GM12892 (cell line): Measurements from ENCODE around the gene TPM2.

ENCODE experiments used
- DNase-seq: peaks from one replicate; pipeline ENCODE4 v3.0.0; 2011; ENCODE audit not compliant: insufficient read length
- FAIRE-seq: peaks from 2 replicates; lab custom pipeline; 2011; peaks lifted over from hg19 to GRCh38; lab: Jason Lieb, UNC
- POLR2A ChIP-seq: IDR thresholded peaks from 2 replicates; pipeline ENCODE4 v1.6.1; 2011; ENCODE audit warnings: low read depth, low read length, control low read depth
- POLR2AphosphoS5 ChIP-seq: IDR thresholded peaks from 2 replicates; pipeline ENCODE4 v1.6.1; 2011; ENCODE audit warnings: low read depth, low read length, control low read depth
- TAF1 ChIP-seq: IDR thresholded peaks from 2 replicates; pipeline ENCODE4 v1.6.1; 2011; ENCODE audit warnings: low read depth, mild to moderate bottlenecking, control low read depth, low read length, borderline replicate concordance

Gene TPM2

DNA sequence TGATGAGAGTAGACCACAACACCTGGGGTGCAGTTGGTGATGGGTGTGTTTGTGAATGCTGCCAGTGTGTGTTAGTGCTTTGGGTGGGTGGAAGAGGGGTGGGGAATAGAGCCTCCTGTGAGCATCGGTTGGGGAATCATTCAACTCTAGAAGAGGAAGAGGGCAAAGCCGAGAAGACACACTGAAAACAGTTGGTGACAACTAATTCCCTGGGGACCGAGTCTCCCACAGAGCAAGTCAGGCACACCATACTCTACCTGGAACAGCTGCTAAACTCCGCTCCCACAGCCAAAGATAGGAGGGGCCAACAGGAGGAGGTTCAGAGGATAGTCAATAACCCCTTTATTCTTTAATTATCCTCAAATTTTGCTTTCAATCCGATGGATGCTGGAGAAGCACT is 23.2 kb downstream of the TPM2 start:
- DNase-seq (no peak), FAIRE-seq (no peak)
- TF ChIP-seq TAF1 (no peak), POLR2AphosphoS5 (no peak), POLR2A (no peak)

DNA sequence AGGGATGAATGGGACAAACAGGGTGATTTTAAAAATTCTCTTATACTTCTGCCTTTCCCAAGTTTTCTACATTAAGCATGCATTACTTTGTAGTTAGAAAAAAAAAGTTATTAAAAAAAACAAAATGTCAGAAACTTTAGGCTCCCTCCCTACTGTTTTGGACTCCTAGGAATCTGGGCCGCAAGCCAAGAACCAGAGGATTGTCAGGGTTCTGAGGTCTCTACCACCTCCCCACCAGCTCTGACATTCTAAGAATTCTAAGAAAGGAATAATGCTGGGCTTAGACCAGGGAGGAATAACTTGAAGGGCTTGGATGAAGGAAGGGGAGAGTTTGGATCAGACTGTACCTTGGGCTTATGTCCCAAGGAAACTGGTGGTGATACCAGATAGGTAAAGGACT is 23.7 kb downstream of the TPM2 start:
- FAIRE-seq (peak; percentile 57), DNase-seq (no peak)
- no peak for TF ChIP-seq POLR2AphosphoS5
- no peak for TF ChIP-seq TAF1
- no peak for TF ChIP-seq POLR2A

DNA sequence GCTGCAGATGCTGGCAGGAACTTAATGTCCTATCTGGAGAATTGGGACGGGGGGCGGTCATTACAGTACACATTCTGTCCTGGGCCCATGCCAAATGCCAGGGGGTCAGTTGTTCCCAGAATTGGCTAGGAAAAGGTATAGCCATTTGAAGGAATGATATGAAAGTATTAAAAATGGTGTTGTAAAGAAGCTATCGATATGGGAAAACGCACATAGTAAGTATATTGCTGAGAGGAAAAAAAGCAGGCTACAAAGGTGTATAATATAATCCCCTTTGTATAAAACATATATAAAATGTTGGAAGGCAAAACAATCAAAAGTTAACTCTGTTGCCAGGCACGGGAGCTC is 24.3 kb downstream of the TPM2 start:
- TF ChIP-seq POLR2A (no peak), POLR2AphosphoS5 (no peak), TAF1 (no peak)
- no peak for DNase-seq
- FAIRE-seq, result no peak

DNA sequence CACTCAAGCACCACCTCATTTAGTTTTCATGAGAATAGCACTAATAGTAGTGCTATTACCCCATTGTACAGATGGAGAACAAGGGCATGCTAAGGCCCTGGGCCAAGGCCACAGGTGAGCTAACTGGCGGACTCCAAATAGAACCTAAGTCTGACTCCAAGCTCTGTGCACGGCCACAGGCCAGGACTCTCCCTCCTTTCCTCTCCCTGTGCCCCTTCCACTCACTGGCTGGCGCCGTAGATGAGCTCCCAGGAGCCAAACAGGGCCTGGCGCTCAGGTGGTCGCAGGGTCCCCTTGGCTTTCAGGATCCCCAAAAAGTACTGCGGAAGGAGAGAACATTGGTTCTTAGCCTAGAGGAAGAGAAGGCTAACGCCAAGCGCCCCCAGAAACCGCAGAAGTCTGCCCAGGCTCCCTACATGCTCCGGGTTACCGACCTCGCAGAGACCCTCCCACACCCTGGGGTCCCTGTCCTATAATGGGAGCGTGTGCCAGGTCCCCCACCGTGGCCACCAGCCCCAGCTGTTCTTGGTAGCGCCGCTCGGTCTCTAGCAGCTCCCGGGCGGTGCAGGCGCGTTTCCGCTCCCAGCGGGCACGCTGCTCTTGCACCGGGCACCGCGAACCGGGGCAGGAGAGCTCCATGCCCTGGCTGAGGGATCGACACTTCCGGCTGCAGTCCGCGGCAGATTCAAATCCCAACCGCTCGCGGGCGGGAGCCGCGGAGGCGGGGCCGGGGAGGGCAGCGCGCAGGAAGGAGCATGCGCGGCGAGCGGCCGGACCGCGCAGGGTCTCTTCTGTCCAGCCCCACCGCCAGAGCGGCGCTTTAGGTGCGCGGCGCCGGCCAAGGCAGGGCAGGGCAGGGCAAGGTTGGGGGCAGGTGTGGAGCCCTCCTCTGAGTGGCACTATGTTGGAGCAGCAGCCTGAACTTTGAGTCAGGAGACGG is 24.9 kb downstream of the TPM2 start, which contains the start of gene ARHGEF39:
Gene ARHGEF39, minus strand, starts transcription at position 665 of the 940 bp plus-strand sequence. Its CDS starts 26 bp downstream, at position 639.
- DNase-seq (peak; percentile 94), FAIRE-seq (peak; percentile 85)
- TF ChIP-seq POLR2A, result peak; percentile 69; the same call in 1 of the 2 replicates
- TF ChIP-seq TAF1, result peak; percentile 14; the same call in 1 of the 2 replicates
- peak; percentile 54; the same call in 1 of the 2 replicates for TF ChIP-seq POLR2AphosphoS5

DNA sequence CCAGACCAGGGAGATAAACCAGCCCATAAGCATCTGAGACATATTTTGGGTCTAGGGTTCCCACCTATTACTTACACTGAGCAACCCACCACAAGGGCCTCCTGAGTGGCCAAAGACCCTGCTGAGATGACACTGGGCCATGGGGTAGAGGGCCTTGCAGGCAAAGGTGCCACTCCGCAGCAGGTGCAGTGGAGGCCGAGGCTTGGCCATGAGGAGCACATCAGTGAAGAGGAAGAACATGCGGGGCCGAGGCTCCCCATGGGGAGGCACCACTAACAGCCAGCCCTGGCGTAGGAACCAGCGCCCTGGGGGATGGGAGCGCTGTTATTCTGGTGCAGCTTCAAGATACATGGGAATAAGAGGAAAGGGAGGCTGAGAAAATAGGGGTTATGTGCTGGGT is 27.3 kb downstream of the TPM2 start:
- FAIRE-seq (no peak), DNase-seq (no peak)
- TF ChIP-seq TAF1 (no peak), POLR2AphosphoS5 (no peak), POLR2A (no peak; the same call in 1 of the 2 replicates)

DNA sequence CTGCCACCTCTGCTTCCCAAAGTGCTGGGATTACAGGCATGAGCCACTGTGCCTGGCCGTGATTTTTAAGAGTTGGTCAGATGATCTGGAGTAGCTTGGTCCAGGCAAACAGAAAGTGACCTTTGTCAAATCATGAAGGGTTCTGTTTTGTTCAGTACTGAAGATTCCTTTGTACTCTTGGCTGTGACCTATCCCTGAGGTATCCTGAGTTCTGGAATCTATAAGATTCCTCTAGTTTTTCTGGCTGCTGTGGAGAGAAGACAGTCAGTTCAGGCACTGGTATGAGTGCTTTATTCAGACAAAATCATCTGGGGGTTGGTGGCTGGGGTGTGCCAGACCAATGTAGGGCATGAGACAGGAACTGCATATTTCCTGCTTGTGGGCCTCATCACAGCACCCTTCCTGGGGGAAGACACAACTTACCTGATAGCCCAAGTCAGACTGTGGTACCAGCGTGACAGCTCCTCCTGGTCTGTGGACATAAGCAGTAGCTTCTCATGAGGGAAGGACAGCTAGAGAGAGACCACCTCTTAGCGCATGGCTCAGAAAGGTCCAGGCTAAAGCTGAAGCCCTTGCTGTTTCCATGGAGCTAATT is 27.9 kb downstream of the TPM2 start:
- FAIRE-seq (no peak), DNase-seq (no peak)
- no peak for TF ChIP-seq POLR2A
- TF ChIP-seq POLR2AphosphoS5, result no peak
- no peak for TF ChIP-seq TAF1

DNA sequence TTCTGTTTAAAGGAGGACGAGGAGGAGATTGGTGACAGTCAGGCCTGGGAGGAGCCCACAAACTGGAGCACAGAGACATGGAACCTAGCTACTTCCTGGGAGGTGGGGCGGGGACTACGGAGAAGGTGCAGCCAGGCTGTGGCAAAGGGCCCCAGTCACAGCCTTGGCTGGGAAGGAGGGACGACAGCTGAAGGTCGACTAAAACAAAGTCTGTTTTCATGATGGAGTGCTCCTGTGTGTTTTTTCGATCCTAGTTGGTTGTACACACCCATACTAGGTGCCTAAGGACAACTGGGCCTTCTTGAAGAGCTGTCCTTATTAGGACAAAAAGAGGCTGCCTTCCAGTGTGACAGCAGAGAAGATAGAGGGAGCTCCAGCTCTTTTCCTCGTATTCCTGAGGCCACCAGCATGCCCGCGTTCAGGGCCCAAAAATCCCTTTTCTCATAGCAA is 28.7 kb downstream of the TPM2 start:
- TF ChIP-seq POLR2A (no peak), POLR2AphosphoS5 (no peak), TAF1 (no peak)
- no peak for DNase-seq
- FAIRE-seq, result no peak

DNA sequence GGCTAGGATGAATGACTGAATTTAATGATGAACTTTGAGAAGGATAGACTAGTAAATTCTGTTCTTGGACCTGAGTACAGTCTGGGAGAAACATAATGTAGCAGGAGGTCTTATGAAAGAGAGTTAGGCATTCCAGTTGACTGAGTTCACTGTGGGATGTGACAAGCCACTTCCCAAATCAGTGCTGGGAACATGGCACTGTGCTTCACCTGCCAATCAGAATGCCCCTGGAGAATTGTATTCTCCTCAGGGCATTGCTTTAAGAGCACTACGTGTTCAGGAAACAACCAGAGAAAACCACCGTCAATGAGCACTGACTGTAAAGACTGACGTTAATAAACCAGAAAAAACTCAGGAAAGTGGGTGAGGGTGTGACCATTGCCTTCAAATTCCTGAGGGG is 30.4 kb downstream of the TPM2 start:
- DNase-seq, result no peak
- TF ChIP-seq POLR2AphosphoS5 (no peak), TAF1 (no peak), POLR2A (no peak)
- no peak for FAIRE-seq

DNA sequence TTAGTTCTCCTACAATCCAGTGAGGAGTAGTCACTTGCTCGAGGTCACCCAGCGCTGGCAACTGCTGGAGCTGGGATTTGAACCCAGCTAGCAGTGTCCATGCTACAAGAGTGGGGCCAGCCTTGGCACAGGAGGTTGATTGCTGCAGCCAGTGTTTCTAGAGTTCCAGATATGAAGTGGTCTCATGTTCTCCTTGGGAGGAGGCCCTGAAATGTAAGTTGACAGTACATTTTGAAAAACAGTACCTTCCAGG is 30.8 kb downstream of the TPM2 start:
- DNase-seq (no peak), FAIRE-seq (no peak)
- TF ChIP-seq TAF1 (no peak), POLR2A (no peak), POLR2AphosphoS5 (no peak)

DNA sequence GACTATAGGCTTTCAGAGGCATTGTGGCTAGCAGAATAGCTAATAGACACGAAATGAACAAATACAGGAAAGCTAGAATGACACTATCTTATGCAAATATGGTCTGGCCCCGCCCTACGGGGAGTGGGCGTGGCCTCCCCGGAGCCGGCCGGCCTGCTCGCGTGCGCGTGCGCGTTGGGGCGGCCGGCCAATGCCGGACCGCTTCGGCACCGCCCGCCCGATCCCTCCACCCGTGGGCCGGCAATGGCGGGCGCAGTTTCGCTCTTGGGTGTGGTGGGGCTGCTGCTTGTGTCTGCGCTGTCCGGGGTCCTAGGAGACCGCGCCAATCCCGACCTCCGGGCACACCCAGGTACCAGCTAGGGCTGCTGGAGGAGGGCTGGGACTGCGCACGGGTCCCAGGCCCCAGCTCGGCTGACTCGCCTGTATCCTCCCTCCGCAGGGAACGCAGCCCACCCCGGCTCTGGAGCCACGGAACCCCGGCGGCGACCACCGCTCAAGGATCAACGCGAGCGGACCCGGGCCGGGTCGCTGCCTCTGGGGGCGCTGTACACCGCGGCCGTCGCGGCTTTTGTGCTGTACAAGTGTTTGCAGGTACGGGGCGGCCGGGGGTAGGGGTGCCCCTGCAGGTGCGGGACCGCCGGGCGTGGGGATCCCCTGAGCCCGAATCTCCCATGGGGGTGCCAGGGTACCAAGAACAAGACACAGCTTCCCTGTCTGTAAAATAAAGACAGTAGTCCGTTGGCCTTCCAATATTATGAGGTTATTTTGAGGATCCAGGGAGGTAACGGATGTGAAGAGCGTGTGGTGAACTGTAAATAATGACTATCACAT is 31.4 kb downstream of the TPM2 start, which contains the start of gene CCDC107:
Gene CCDC107, plus strand, starts transcription at position 156 of the 831 bp plus-strand sequence. Its CDS starts 88 bp downstream, at position 244.
- peak; percentile 58 for FAIRE-seq
- DNase-seq, result peak; percentile 87
- peak; percentile 58; the same call in 1 of the 2 replicates for TF ChIP-seq TAF1
- TF ChIP-seq POLR2A, result peak; percentile 77; the same call in 1 of the 2 replicates
- TF ChIP-seq POLR2AphosphoS5, result 0 out of 2 replicates have a peak, but pooled peaks have one; percentile 42

DNA sequence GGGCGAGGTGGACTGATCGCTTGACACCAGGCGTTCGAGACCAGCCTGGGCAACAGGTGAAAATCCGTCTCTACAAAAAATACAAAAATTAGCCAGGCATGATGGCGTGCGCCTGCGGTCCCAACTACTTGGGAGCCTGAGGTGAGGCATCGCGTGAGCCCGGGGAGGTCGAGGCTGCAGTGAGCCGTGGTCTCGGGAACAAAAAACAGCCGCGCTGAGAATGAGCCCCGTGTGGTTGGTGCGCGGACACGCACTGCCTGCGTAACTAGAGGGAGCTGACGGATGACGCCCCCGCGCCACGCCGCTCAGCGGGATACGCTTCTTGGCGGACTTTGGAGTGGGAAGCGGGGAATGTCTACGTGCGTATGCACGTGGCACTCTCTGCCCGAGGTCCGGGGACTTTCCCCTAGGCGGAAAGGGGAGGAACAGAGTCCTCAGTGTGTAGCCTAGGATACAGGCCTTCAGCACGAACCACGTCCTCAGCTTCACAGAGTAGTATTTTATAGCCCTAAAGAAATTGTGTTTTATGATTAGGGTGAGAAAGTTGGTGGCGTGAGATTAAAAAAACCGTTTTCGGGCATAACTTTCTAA is 32.1 kb downstream of the TPM2 start, which contains the start of gene RMRP:
Gene RMRP, minus strand, starts transcription at position 474 of the 591 bp plus-strand sequence.
- FAIRE-seq (peak; percentile 94), DNase-seq (peak; percentile 90)
- TF ChIP-seq POLR2AphosphoS5 (no peak), TAF1 (no peak), POLR2A (no peak)
